ENCODE results near the gene IPO7. TPM values are rescaled to one million over a fixed set of nuclear protein-coding genes. Genes with fewer than 3 reads are reported as not detected.

Gene IPO7
- 82.9 and 116 TPM in 2 replicates for total RNA-seq

GRCh38 chr11:9384535-9385326 is at the start of gene IPO7:
Gene IPO7, plus strand, starts transcription at chr11:9384652. Its CDS starts 112 bp downstream, at chr11:9384764.

GRCh38 chr11:9460322-9461062 is 76.0 kb downstream of the IPO7 start, which contains the start of gene ZNF143:
Gene ZNF143, plus strand, starts transcription at chr11:9461012. Its CDS starts 10,297 bp downstream, at chr11:9471309.

Other genes starting within 250 kb of the IPO7 start
- gene DENND5A, start 119.3 kb upstream of the IPO7 start, total RNA-seq = 204 and 238 TPM in 2 replicates
- gene TMEM41B, start 70.1 kb upstream of the IPO7 start, total RNA-seq = 65.0 and 75.4 TPM in 2 replicates
- gene ZNF143, start 76.4 kb downstream of the IPO7 start, total RNA-seq = 26.0 and 32.2 TPM in 2 replicates
- gene WEE1, start 189.0 kb downstream of the IPO7 start, total RNA-seq = 14.9 and 19.0 TPM in 2 replicates

Measured in smooth muscle cell of bladder (primary cell).